NT2/D1 (cell line): ENCODE results near the gene GRM5.

Experiments used
- SUZ12 ChIP-seq: IDR thresholded peaks from 2 replicates; pipeline ENCODE4 v1.6.1; 2011; ENCODE audit not compliant: insufficient read length, insufficient read depth; ENCODE audit errors: extremely low read depth
- YY1 ChIP-seq: IDR thresholded peaks from 2 replicates; pipeline ENCODE4 v1.6.1; 2011; ENCODE audit not compliant: insufficient read length, insufficient read depth
- ZNF274 ChIP-seq: IDR thresholded peaks from 2 replicates; pipeline ENCODE4 v1.6.1; 2011; ENCODE audit warnings: mild to moderate bottlenecking, low read depth, low read length

- TF ChIP-seq ZNF274 (no peak), YY1 (no peak), SUZ12 (no peak)
Observed at GRCh38 chr11:88494848-88495247, 570.9 kb downstream of the GRM5 start.
